Caco-2 (cell line): ENCODE data around the gene FAM13A. TPM values are rescaled to one million over a fixed set of nuclear protein-coding genes. Genes with fewer than 3 reads are reported as not detected.

ENCODE experiments used
- BruUV-seq: library from RNA; stranded (reverse); fragments of 400-500 nt; replicated peaks from 2 replicates; lab custom pipeline; 2021; lab: Mats Ljungman, UMichigan
- CTCF ChIA-PET: fragments of 300-600 bp; sonication (Branson Sonifier 250); formaldehyde crosslinking; loops from one replicate; lab custom pipeline; 2022; ENCODE audit warnings: antibody characterized with exemption; lab: Charles Lee
- POLR2A ChIA-PET: fragments of 300-600 bp; sonication (Branson Sonifier 250); formaldehyde crosslinking; loops from one replicate; lab custom pipeline; 2022; ENCODE audit warnings: antibody characterized with exemption; lab: Charles Lee
- DNase-seq, 2 experiments: peaks; one replicate each; pipeline versions ENCODE4 v3.0.0 to v3.0.0-alpha.2; 2020 to 2022
- H3K27me3 ChIP-seq: replicated peaks from 2 replicates; pipeline ENCODE4 v1.6.0; 2011; ENCODE audit warnings: low read length; ENCODE audit not compliant: control insufficient read depth, insufficient read depth
- H3K36me3 ChIP-seq: 2 replicates; pipeline ENCODE4 v1.5.1; 2011; ENCODE audit warnings: low read length; ENCODE audit not compliant: control insufficient read depth, insufficient read depth
- H3K4me1 ChIP-seq: fragments of 250-450 bp; sonication (Bioruptor Pico); 2 replicates; pipeline ENCODE4 v1.5.1; 2020; ENCODE audit warnings: mild to moderate bottlenecking
- H3K4me3 ChIP-seq: 2 replicates; pipeline ENCODE4 v1.5.1; 2011; ENCODE audit warnings: low read depth, mild to moderate bottlenecking, control low read depth, low read length
- H3K9me3 ChIP-seq: fragments of 250-450 bp; sonication (Bioruptor Pico); 2 replicates; pipeline ENCODE4 v1.5.1; 2020; ENCODE audit warnings: mild to moderate bottlenecking, moderate library complexity
- H3K27ac Mint-ChIP-seq: one replicate; pipeline ENCODE4 v1.8.0; 2022; ENCODE audit warnings: mixed read lengths; ENCODE audit not compliant: unreplicated experiment
- H3K27me3 Mint-ChIP-seq: one replicate; pipeline ENCODE4 v1.8.0; 2022; ENCODE audit warnings: mixed read lengths; ENCODE audit not compliant: insufficient read depth, unreplicated experiment
- H3K36me3 Mint-ChIP-seq: one replicate; pipeline ENCODE4 v1.8.0; 2022; ENCODE audit warnings: mild to moderate bottlenecking, mixed read lengths; ENCODE audit not compliant: insufficient read depth, unreplicated experiment
- H3K4me1 Mint-ChIP-seq: one replicate; pipeline ENCODE4 v1.8.0; 2022; ENCODE audit warnings: low read depth, mixed read lengths; ENCODE audit not compliant: unreplicated experiment
- H3K4me3 Mint-ChIP-seq: one replicate; pipeline ENCODE4 v1.8.0; 2022; ENCODE audit warnings: mild to moderate bottlenecking, moderate library complexity, mixed read lengths; ENCODE audit not compliant: unreplicated experiment
- H3K9me3 Mint-ChIP-seq: one replicate; pipeline ENCODE4 v1.8.0; 2022; ENCODE audit warnings: mixed read lengths; ENCODE audit not compliant: unreplicated experiment
- CTCF ChIP-seq, 2 experiments: fragments of 200-600 bp in 1 of 2; IDR thresholded peaks; 1 replicate in 1 of 2; 2 replicates in 1 of 2; pipeline versions ENCODE4 v1.5.1 to v1.8.0; 2011 to 2022; ENCODE audit warnings: antibody characterized with exemption in 1 of 2, control low read depth in 1 of 2, inconsistent platforms in 1 of 2, low read depth in 1 of 2, low read length in 1 of 2, mild to moderate bottlenecking in 1 of 2, moderate library complexity in 1 of 2; ENCODE audit not compliant: insufficient read depth in 1 of 2, severe bottlenecking in 1 of 2, unreplicated experiment in 1 of 2
- intact Hi-C: fragments of 100-400 bp; cut with micrococcal nuclease; formaldehyde crosslinking; loops from one replicate; pipeline ENCODE4 v1.10.0; 2022; ENCODE audit not compliant: unreplicated experiment
- total RNA-seq: library from RNA; stranded (reverse); gene quantifications from 2 replicates; pipeline ENCODE4 v1.2.3, GENCODE V29; 2022

FAM13A gene
- total RNA-seq, 1 experiment from 2014 or later: 11.0 TPM

DNA sequence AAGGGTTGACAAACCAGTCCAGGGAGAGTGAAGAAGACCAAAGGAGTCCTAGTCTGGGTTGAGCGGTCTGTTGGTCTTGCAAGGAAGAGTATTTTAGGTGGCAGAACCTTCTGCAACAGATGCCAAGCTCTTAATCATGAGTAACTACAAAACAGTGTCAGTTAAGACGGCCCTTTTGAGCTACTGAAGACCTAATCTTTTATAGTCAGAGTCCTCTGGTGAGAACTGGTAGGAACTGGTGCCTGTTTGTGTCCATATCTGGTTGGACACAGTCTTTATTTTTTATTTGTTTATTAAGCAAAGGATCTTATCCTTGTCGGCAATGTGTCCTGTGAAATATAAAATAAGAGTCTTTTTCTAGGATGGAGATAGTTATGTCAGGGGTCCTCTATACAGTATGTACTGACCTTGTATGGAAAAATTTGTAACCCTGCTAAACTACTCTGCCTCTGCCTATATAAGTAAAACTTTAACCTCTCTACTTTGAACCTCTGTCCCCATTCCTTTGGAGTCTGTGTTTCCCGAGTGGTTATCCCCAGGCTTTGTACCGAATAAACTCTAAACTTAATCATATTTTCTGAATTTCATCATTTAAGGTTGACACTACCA lies 47.1 kb downstream of the FAM13A start:
- Mint-ChIP-seq H3K9me3 (no peaks in the 10 kb centered on the region), H3K4me1 (no peaks in the 10 kb centered on the region), H3K36me3 (no peaks in the 10 kb centered on the region), H3K27ac (no peak overlapping the region), H3K4me3 (no peak overlapping the region), H3K27me3 (no peaks in the 10 kb centered on the region)
- TF ChIP-seq CTCF (IDR thresholded peaks at IDR 0.05; ENCODE audit: insufficient read depth in 1 of 2, low read depth in 1 of 2, low read length in 1 of 2, severe bottlenecking in 1 of 2, unreplicated experiment in 1 of 2): no peak
- no TSS peak for BruUV-seq
- CTCF ChIA-PET: no interaction called here
- Histone ChIP-seq H3K4me3 (no peak overlapping the region), H3K27me3 (no peaks in the 10 kb centered on the region), H3K4me1 (peaks cover 6% of the 10 kb centered on the region; the same call in 1 of the 2 replicates), H3K36me3 (no peaks in the 10 kb centered on the region), H3K9me3 (peaks cover 6% of the 10 kb centered on the region; the same call in 1 of the 2 replicates)
- no peak for DNase-seq
- POLR2A ChIA-PET: no interaction called here
- intact Hi-C loops: no loop called here

DNA sequence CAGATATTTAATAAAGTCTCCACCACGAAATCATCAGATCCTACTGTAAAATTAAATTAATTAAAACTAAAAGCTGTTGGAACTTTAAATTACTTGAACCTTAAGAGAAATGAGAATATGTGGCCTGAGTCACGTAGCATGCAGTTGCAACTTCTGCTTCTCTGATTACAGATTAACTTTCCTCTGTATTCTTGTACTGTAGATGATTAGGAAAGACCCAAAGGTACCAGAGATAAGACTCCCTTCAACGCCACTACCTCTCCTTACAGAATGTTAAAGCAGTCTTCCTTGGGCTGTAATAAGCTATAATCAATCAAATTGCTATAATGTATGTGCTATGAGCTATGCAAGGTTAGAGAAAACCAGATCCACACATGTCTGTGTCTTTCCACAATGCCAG lies 47.9 kb downstream of the FAM13A start:
- POLR2A ChIA-PET: no interaction called here
- Histone ChIP-seq H3K36me3 (no peaks in the 10 kb centered on the region), H3K4me1 (peaks cover 6% of the 10 kb centered on the region; the same call in 1 of the 2 replicates), H3K27me3 (no peaks in the 10 kb centered on the region), H3K4me3 (no peak overlapping the region), H3K9me3 (0 out of 2 replicates have a peak, but pooled peaks cover 3% of the 10 kb centered on the region)
- H3K9me3 Mint-ChIP-seq: no peaks in the 10 kb centered on the region
- H3K36me3 Mint-ChIP-seq: no peaks in the 10 kb centered on the region
- no peaks in the 10 kb centered on the region for H3K27me3 Mint-ChIP-seq
- no peak for DNase-seq
- no peak for TF ChIP-seq CTCF (IDR thresholded peaks at IDR 0.05; ENCODE audit: insufficient read depth in 1 of 2, low read depth in 1 of 2, low read length in 1 of 2, severe bottlenecking in 1 of 2, unreplicated experiment in 1 of 2)
- BruUV-seq: no TSS peak
- no peaks in the 10 kb centered on the region for H3K4me1 Mint-ChIP-seq
- no peak overlapping the region for H3K27ac Mint-ChIP-seq
- intact Hi-C loops: no loop called here
- CTCF ChIA-PET: no interaction called here
- H3K4me3 Mint-ChIP-seq: no peak overlapping the region

DNA sequence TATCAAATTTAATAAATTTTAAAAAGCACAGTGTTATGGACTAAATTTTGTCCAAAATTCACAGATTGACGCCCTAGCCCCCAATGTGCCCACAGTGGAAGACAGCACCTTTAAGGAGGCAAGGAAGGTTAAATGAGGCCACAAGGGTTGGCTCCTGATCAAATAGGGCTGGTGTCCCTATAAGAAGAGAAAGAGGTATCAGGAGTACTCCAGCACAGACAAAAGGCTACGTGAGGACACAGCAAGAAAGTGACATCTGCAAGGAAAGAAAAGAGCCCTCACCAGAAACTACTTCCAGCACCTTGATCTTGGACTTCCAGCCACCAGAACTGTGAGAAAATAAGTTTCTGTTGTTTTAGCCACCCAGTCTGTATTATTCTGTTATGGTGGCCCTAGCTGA lies 48.8 kb downstream of the FAM13A start:
- no peaks in the 10 kb centered on the region for H3K4me1 Mint-ChIP-seq
- H3K27me3 ChIP-seq: no peaks in the 10 kb centered on the region
- POLR2A ChIA-PET: no interaction called here
- BruUV-seq: no TSS peak
- H3K27ac Mint-ChIP-seq: no peak overlapping the region
- 0 out of 2 replicates have a peak, but pooled peaks cover 3% of the 10 kb centered on the region for H3K9me3 ChIP-seq
- no peak overlapping the region for H3K4me3 Mint-ChIP-seq
- peaks cover 6% of the 10 kb centered on the region; the same call in 1 of the 2 replicates for H3K4me1 ChIP-seq
- H3K27me3 Mint-ChIP-seq: no peaks in the 10 kb centered on the region
- no peaks in the 10 kb centered on the region for H3K9me3 Mint-ChIP-seq
- no peak for DNase-seq
- no peaks in the 10 kb centered on the region for H3K36me3 ChIP-seq
- intact Hi-C loops: no loop called here
- no peaks in the 10 kb centered on the region for H3K36me3 Mint-ChIP-seq
- H3K4me3 ChIP-seq: no peak overlapping the region
- TF ChIP-seq CTCF (IDR thresholded peaks at IDR 0.05; ENCODE audit: insufficient read depth in 1 of 2, low read depth in 1 of 2, low read length in 1 of 2, severe bottlenecking in 1 of 2, unreplicated experiment in 1 of 2): no peak
- CTCF ChIA-PET: no interaction called here
